MCF 10A (cell line): Measurements from ENCODE around the gene TMEM223. TPM values are rescaled to one million over a fixed set of nuclear protein-coding genes. Genes with fewer than 3 reads are reported as not detected.

ENCODE experiments used
- BruUV-seq: library from RNA; stranded (reverse); fragments of 400-500 nt; replicated peaks from 2 replicates; lab custom pipeline; 2021; lab: Mats Ljungman, UMichigan
- CTCF ChIA-PET: fragments of 300-600 bp; sonication (Branson Sonifier 250); formaldehyde crosslinking; extraction: SDS; loops from one replicate; lab custom pipeline; 2021; ENCODE audit warnings: antibody characterized with exemption, inconsistent platforms; lab: Yijun Ruan, JAX
- POLR2A ChIA-PET: fragments of 300-600, 350-650 bp; sonication (Branson Sonifier 250); formaldehyde crosslinking; extraction: SDS; loops from one replicate; lab custom pipeline; 2020; ENCODE audit warnings: antibody characterized with exemption, inconsistent platforms; lab: Yijun Ruan, JAX
- DNase-seq: peaks from one replicate; pipeline ENCODE4 v3.0.0-alpha.2; 2018; ENCODE audit not compliant: unreplicated experiment
- H3K27ac Mint-ChIP-seq: one replicate; pipeline ENCODE4 v1.8.0; 2022; ENCODE audit warnings: mild to moderate bottlenecking, low read depth, mixed read lengths; ENCODE audit not compliant: unreplicated experiment
- H3K27me3 Mint-ChIP-seq: one replicate; pipeline ENCODE4 v1.8.0; 2022; ENCODE audit warnings: mixed read lengths; ENCODE audit not compliant: insufficient read depth, unreplicated experiment
- H3K36me3 Mint-ChIP-seq: one replicate; pipeline ENCODE4 v1.8.0; 2022; ENCODE audit warnings: mild to moderate bottlenecking, moderate library complexity, mixed read lengths; ENCODE audit not compliant: insufficient read depth, unreplicated experiment
- H3K4me1 Mint-ChIP-seq: one replicate; pipeline ENCODE4 v1.8.0; 2022; ENCODE audit warnings: mixed read lengths; ENCODE audit not compliant: insufficient read depth, unreplicated experiment
- H3K4me3 Mint-ChIP-seq: one replicate; pipeline ENCODE4 v1.8.0; 2022; ENCODE audit warnings: mild to moderate bottlenecking, moderate library complexity, mixed read lengths; ENCODE audit not compliant: unreplicated experiment
- H3K9me3 Mint-ChIP-seq: one replicate; pipeline ENCODE4 v1.8.0; 2022; ENCODE audit warnings: mixed read lengths; ENCODE audit not compliant: unreplicated experiment
- intact Hi-C: fragments of 100-400 bp; cut with micrococcal nuclease; formaldehyde crosslinking; loops from 2 replicates; pipeline ENCODE4 v1.14.1; 2022
- total RNA-seq: library from RNA; stranded (reverse); gene quantifications from 2 replicates; pipeline ENCODE4 v1.2.3, GENCODE V29; 2022
- TF ChIP-seq, protein P1 (sequence below): fragments of 200-600 bp; IDR thresholded peaks from one replicate; pipeline ENCODE4 v1.8.0; 2022; ENCODE audit warnings: antibody characterized with exemption, mild to moderate bottlenecking; ENCODE audit not compliant: unreplicated experiment

The TMEM223 gene
- total RNA-seq, 1 experiment from 2014 or later: 9.6 TPM

- no peaks in the 10 kb centered on the region for H3K27me3 Mint-ChIP-seq
- ChIA-PET CTCF (interaction anchor here (0.6 to 2.9 kb wide), 10 partner anchors 18 to 1462 kb away, joined by 3 to 8 read pairs (median 4); partner anchors contain the start of gene TMEM179B), POLR2A (interaction anchor here (0.6 to 5.2 kb wide), 45 partner anchors 10 to 1466 kb away, joined by 3 to 163 read pairs (median 4); partner anchors contain the start of genes C11orf98, CSKMT, EEF1G and HNRNPUL2)
- no peaks in the 10 kb centered on the region for H3K9me3 Mint-ChIP-seq
- intact Hi-C loops: loop anchor here (2.0 kb wide), 2 partner anchors 27 to 35 kb away; partner anchors contain the start of genes STX5 and TEX54
- peaks cover 20% of the 10 kb centered on the region for H3K4me1 Mint-ChIP-seq
- H3K4me3 Mint-ChIP-seq: peak overlapping the region; percentile 95
- peak overlapping the region; percentile 99 for H3K27ac Mint-ChIP-seq
- BruUV-seq: no TSS peak
- TF ChIP-seq, protein P1, sequence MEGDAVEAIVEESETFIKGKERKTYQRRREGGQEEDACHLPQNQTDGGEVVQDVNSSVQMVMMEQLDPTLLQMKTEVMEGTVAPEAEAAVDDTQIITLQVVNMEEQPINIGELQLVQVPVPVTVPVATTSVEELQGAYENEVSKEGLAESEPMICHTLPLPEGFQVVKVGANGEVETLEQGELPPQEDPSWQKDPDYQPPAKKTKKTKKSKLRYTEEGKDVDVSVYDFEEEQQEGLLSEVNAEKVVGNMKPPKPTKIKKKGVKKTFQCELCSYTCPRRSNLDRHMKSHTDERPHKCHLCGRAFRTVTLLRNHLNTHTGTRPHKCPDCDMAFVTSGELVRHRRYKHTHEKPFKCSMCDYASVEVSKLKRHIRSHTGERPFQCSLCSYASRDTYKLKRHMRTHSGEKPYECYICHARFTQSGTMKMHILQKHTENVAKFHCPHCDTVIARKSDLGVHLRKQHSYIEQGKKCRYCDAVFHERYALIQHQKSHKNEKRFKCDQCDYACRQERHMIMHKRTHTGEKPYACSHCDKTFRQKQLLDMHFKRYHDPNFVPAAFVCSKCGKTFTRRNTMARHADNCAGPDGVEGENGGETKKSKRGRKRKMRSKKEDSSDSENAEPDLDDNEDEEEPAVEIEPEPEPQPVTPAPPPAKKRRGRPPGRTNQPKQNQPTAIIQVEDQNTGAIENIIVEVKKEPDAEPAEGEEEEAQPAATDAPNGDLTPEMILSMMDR: no peak
- peaks cover 37% of the 10 kb centered on the region for H3K36me3 Mint-ChIP-seq
- DNase-seq: no peak
These were observed 14.2 kb upstream of the TMEM223 start for GRCh38 chr11:62805961-62806441.

- intact Hi-C loops: loop anchor here (2.0 kb wide), 2 partner anchors 28 to 36 kb away; partner anchors contain the start of genes STX5 and TEX54
- peak; percentile 93 for DNase-seq
- no TSS peak for BruUV-seq
- H3K27me3 Mint-ChIP-seq: no peaks in the 10 kb centered on the region
- peak within 1 kb of the TSS; percentile 99 for H3K27ac Mint-ChIP-seq
- H3K9me3 Mint-ChIP-seq: no peaks in the 10 kb centered on the region
- CTCF ChIA-PET: interaction anchor here (0.5 to 2.9 kb wide), 4 partner anchors 17 to 1462 kb away, joined by 3 to 8 read pairs (median 4); partner anchors contain the start of gene TMEM179B
- H3K4me1 Mint-ChIP-seq: peaks cover 20% of the 10 kb centered on the region
- POLR2A ChIA-PET: interaction anchor here (0.6 to 5.2 kb wide), 43 partner anchors 9 to 1466 kb away, joined by 3 to 163 read pairs (median 4); partner anchors contain the start of genes C11orf98, CSKMT, EEF1G and HNRNPUL2
- H3K36me3 Mint-ChIP-seq: peaks cover 43% of the 10 kb centered on the region
- H3K4me3 Mint-ChIP-seq: peak within 1 kb of the TSS; percentile 95
- TF ChIP-seq, protein P1: no peak
These were observed 13.5 kb upstream of the TMEM223 start, which contains the start of gene NXF1 for GRCh38 chr11:62805076-62805892. Gene NXF1 (minus strand): TSS chr11:62805440. CDS start chr11:62805356, 84 bp downstream.

DNA sequence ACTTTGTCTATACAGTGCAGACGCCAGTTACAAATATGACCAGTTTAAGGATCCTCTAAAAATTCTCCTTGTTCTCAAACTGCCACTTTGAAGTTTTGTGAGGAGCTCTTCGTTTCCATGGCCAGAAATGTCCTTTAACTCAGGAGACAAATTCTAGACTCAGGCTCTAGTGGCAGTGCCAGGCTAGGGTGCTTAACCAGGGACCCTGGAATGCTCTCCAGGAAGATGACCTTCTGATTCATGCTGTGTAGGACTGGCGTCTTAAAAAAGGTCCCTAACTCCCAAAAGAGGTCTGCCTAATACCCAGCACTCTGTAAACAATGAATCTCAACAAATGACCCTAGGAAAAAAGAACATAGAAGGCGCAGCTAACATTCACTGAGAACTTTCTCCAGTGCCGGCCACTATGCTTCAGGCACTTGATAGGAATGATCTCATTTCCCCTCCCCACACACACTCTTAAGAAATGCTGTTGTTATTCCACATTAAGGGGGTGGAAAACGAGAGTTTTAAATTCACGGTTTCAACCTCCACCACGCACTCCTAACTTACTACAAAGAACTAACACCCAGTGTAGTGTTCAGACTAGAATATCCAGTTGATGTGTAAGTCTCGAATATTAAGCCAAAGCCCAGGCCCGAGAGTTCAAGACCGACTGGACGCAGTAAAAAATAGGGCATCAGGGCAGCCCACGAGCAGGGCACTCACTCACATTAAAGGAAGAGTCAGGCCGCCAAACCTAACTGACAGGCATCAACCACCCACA is 12.7 kb upstream of the TMEM223 start:
- Mint-ChIP-seq H3K4me3 (peak overlapping the region; percentile 95), H3K27ac (peak overlapping the region; percentile 99), H3K9me3 (no peaks in the 10 kb centered on the region), H3K4me1 (peaks cover 20% of the 10 kb centered on the region), H3K27me3 (no peaks in the 10 kb centered on the region), H3K36me3 (peaks cover 51% of the 10 kb centered on the region)
- ChIA-PET CTCF (interaction anchor here (0.8 to 1.8 kb wide), 4 partner anchors 8 to 57 kb away, joined by 3 to 8 read pairs (median 4); no protein-coding TSS in a partner anchor), POLR2A (interaction anchor here (0.6 to 5.2 kb wide), 20 partner anchors 9 to 133 kb away, joined by 3 to 163 read pairs (median 5); partner anchors contain the start of genes HNRNPUL2, SLC3A2, STX5 and TAF6L)
- TSS peak; percentile 61 for BruUV-seq
- intact Hi-C loops: loop anchor here (2.0 kb wide), 2 partner anchors 28 to 36 kb away; partner anchors contain the start of genes STX5 and TEX54
- TF ChIP-seq, protein P1: no peak
- DNase-seq: peak; percentile 21
